HEK293 (cell line): Measurements from ENCODE around the gene OR7D2.

Experiments used
- CTCF ChIA-PET: fragments of 350-600 bp; formaldehyde crosslinking; extraction: SDS; loops from one replicate; lab custom pipeline; 2021; ENCODE audit warnings: antibody characterized with exemption; lab: Yijun Ruan, JAX
- POLR2A ChIA-PET: fragments of 300-600 bp; formaldehyde crosslinking; extraction: SDS; loops from one replicate; lab custom pipeline; 2020; ENCODE audit warnings: antibody characterized with exemption, inconsistent platforms; lab: Yijun Ruan, JAX
- H3K27ac ChIP-seq: fragments of 200-500 bp; sonication (Bioruptor generic); 2 replicates; pipeline ENCODE4 v1.5.1; 2014; ENCODE audit warnings: low read depth, low read length, control low read depth, inconsistent platforms; ENCODE audit errors: extremely low read depth
- H3K36me3 ChIP-seq, 2 experiments: fragments of 200-500 bp in 1 of 2; sonication (Bioruptor generic) in 1 of 2; 1 replicate in 1 of 2; 2 replicates in 1 of 2; pipeline ENCODE4 v1.5.1; 2014 to 2017; ENCODE audit warnings: inconsistent platforms in 2 of 2, low read length in 2 of 2; ENCODE audit not compliant: control insufficient read depth in 2 of 2, insufficient read depth in 1 of 2
- H3K4me1 ChIP-seq: fragments of 200-500 bp; sonication (Bioruptor generic); 2 replicates; pipeline ENCODE4 v1.5.1; 2014; ENCODE audit warnings: mild to moderate bottlenecking, low read length, inconsistent platforms; ENCODE audit not compliant: control insufficient read depth, insufficient read depth
- H3K4me3 ChIP-seq: 2 replicates; pipeline ENCODE4 v1.5.1; 2011; ENCODE audit warnings: low read depth, mild to moderate bottlenecking, control low read depth, low read length, moderate library complexity
- H3K9me3 ChIP-seq: fragments of 200-500 bp; sonication (Bioruptor generic); 2 replicates; pipeline ENCODE4 v1.5.1; 2014; ENCODE audit warnings: low read depth, low read length, inconsistent platforms; ENCODE audit not compliant: control insufficient read depth, insufficient read depth
- BCL6B ChIP-seq: fragments of 450-650 bp; formaldehyde crosslinking; IDR thresholded peaks from 2 replicates; pipeline ENCODE4 v1.5.1; 2017; ENCODE audit warnings: missing biosample characterization, missing genetic modification characterization
- GFI1B ChIP-seq: fragments of 450-650 bp; formaldehyde crosslinking; IDR thresholded peaks from 2 replicates; pipeline ENCODE4 v1.5.1; 2016; ENCODE audit warnings: missing biosample characterization, missing genetic modification characterization
- IKZF3 ChIP-seq: fragments of 450-650 bp; IDR thresholded peaks from 2 replicates; pipeline ENCODE4 v1.5.0; 2018; ENCODE audit warnings: missing biosample characterization, mild to moderate bottlenecking, missing genetic modification characterization, moderate library complexity
- MEIS1 ChIP-seq: sonication (generic); formaldehyde crosslinking; IDR thresholded peaks from 2 replicates; pipeline ENCODE4 v1.8.1; 2022; ENCODE audit warnings: missing genetic modification reagents, mild to moderate bottlenecking, borderline replicate concordance
- PATZ1 ChIP-seq: fragments of 450-650 bp; formaldehyde crosslinking; IDR thresholded peaks from 2 replicates; pipeline ENCODE4 v1.5.1; 2016; ENCODE audit warnings: missing biosample characterization, missing genetic modification characterization
- PRDM10 ChIP-seq: fragments of 450-650 bp; formaldehyde crosslinking; IDR thresholded peaks from 2 replicates; pipeline ENCODE4 v1.5.1; 2016; ENCODE audit warnings: missing biosample characterization, missing genetic modification characterization
- ZBTB1 ChIP-seq: fragments of 450-650 bp; formaldehyde crosslinking; IDR thresholded peaks from 2 replicates; pipeline ENCODE4 v1.5.1; 2016; ENCODE audit warnings: missing biosample characterization, missing genetic modification characterization
- ZBTB49 ChIP-seq: fragments of 450-650 bp; formaldehyde crosslinking; IDR thresholded peaks from 2 replicates; pipeline ENCODE4 v1.5.1; 2016; ENCODE audit warnings: missing biosample characterization, missing genetic modification characterization, low read depth
- ZIC2 ChIP-seq: fragments of 450-650 bp; formaldehyde crosslinking; IDR thresholded peaks from 2 replicates; pipeline ENCODE4 v1.5.1; 2016; ENCODE audit warnings: missing biosample characterization, missing genetic modification characterization
- ZNF404 ChIP-seq: fragments of 450-650 bp; formaldehyde crosslinking; IDR thresholded peaks from 2 replicates; pipeline ENCODE4 v1.5.1; 2017; ENCODE audit warnings: missing biosample characterization, missing genetic modification characterization
- ZNF48 ChIP-seq: fragments of 450-650 bp; formaldehyde crosslinking; IDR thresholded peaks from 2 replicates; pipeline ENCODE4 v1.5.1; 2016; ENCODE audit warnings: missing biosample characterization, missing genetic modification characterization
- ZNF514 ChIP-seq: fragments of 450-650 bp; formaldehyde crosslinking; IDR thresholded peaks from 2 replicates; pipeline ENCODE4 v1.5.1; 2016; ENCODE audit warnings: missing biosample characterization, missing genetic modification characterization
- ZNF560 ChIP-seq: fragments of 450-650 bp; formaldehyde crosslinking; IDR thresholded peaks from 2 replicates; pipeline ENCODE4 v1.5.1; 2017; ENCODE audit warnings: missing biosample characterization, missing genetic modification characterization, borderline replicate concordance
- ZNF596 ChIP-seq: fragments of 450-650 bp; IDR thresholded peaks from 2 replicates; pipeline ENCODE4 v1.5.0; 2018; ENCODE audit warnings: missing biosample characterization, mild to moderate bottlenecking, missing genetic modification characterization, moderate library complexity
- ZNF600 ChIP-seq: fragments of 450-650 bp; formaldehyde crosslinking; IDR thresholded peaks from 2 replicates; pipeline ENCODE4 v1.5.1; 2016; ENCODE audit warnings: missing biosample characterization, missing genetic modification characterization
- ZNF624 ChIP-seq: fragments of 450-650 bp; formaldehyde crosslinking; IDR thresholded peaks from 2 replicates; pipeline ENCODE4 v1.5.1; 2017; ENCODE audit warnings: missing biosample characterization, missing genetic modification characterization
- ZNF626 ChIP-seq: fragments of 450-650 bp; sonication (Bioruptor Pico); formaldehyde crosslinking; IDR thresholded peaks from 2 replicates; pipeline ENCODE4 v1.5.1; 2018; ENCODE audit warnings: missing biosample characterization, missing genetic modification characterization, inconsistent platforms
- ZNF747 ChIP-seq: fragments of 450-650 bp; formaldehyde crosslinking; IDR thresholded peaks from 2 replicates; pipeline ENCODE4 v1.5.1; 2016; ENCODE audit warnings: missing biosample characterization, missing genetic modification characterization
- TF ChIP-seq, protein P1 (sequence below): fragments of 450-650 bp; formaldehyde crosslinking; IDR thresholded peaks from 2 replicates; pipeline ENCODE4 v1.5.1; 2016; ENCODE audit warnings: missing biosample characterization, missing genetic modification characterization

Gene OR7D2

DNA sequence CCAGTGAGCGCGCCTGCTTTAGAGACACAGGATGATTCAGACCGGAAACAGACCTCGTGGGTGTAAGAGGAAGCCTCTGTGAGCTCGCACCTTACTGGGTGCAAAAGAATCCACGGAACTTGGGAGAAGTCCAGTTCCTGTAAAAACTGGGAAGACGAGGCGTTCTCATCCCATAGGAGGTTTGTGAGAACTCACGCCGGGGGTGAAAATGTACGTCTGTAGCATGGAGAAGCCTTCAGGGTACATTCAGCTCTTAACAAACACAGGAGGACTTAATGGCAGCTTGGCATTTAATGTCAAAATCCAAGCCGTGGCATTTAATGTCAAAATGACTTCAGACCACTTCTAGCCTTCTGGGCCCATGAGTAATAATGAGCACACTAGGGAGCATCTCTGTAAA lies 17.4 kb upstream of the OR7D2 start (continued):
- TF ChIP-seq, protein P1, sequence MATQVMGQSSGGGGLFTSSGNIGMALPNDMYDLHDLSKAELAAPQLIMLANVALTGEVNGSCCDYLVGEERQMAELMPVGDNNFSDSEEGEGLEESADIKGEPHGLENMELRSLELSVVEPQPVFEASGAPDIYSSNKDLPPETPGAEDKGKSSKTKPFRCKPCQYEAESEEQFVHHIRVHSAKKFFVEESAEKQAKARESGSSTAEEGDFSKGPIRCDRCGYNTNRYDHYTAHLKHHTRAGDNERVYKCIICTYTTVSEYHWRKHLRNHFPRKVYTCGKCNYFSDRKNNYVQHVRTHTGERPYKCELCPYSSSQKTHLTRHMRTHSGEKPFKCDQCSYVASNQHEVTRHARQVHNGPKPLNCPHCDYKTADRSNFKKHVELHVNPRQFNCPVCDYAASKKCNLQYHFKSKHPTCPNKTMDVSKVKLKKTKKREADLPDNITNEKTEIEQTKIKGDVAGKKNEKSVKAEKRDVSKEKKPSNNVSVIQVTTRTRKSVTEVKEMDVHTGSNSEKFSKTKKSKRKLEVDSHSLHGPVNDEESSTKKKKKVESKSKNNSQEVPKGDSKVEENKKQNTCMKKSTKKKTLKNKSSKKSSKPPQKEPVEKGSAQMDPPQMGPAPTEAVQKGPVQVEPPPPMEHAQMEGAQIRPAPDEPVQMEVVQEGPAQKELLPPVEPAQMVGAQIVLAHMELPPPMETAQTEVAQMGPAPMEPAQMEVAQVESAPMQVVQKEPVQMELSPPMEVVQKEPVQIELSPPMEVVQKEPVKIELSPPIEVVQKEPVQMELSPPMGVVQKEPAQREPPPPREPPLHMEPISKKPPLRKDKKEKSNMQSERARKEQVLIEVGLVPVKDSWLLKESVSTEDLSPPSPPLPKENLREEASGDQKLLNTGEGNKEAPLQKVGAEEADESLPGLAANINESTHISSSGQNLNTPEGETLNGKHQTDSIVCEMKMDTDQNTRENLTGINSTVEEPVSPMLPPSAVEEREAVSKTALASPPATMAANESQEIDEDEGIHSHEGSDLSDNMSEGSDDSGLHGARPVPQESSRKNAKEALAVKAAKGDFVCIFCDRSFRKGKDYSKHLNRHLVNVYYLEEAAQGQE (tag by site-specific recombination), result no peak

- CTCF ChIA-PET, result no interaction called here
- no peak overlapping the region for H3K27ac ChIP-seq
- TF ChIP-seq ZIC2 (no peak), ZNF626 (tag by site-specific recombination) (no peak), BCL6B (tag by site-specific recombination) (no peak), ZNF624 (no peak), ZNF48 (no peak), ZNF560 (tag by site-specific recombination) (no peak), ZNF747 (tag by site-specific recombination) (no peak), ZBTB49 (tag by site-specific recombination) (no peak), ZNF404 (tag by site-specific recombination) (no peak), ZNF600 (tag by site-specific recombination) (no peak), ZBTB1 (tag by site-specific recombination) (no peak), ZNF514 (tag by site-specific recombination) (no peak), IKZF3 (tag by site-specific recombination) (no peak)
- H3K4me1 ChIP-seq, result no peaks in the 10 kb centered on the region
- peaks cover 2% of the 10 kb centered on the region for H3K9me3 ChIP-seq
- peaks cover 24 to 50% of the 10 kb centered on the region in 2 experiments for H3K36me3 ChIP-seq
- H3K4me3 ChIP-seq, result no peak overlapping the region
- POLR2A ChIA-PET, result no interaction called here
These were observed 13.5 kb upstream of the OR7D2 start for GRCh38 chr19:9165261-9165660.

- POLR2A ChIA-PET, result no interaction called here
- Histone ChIP-seq H3K9me3 (no peaks in the 10 kb centered on the region; the same call in 1 of the 2 replicates), H3K27ac (no peak overlapping the region), H3K36me3 (peaks cover 19 to 34% of the 10 kb centered on the region in 2 experiments), H3K4me1 (no peaks in the 10 kb centered on the region), H3K4me3 (no peak overlapping the region)
- no peak for TF ChIP-seq MEIS1
- TF ChIP-seq ZNF626 (tag by site-specific recombination), result no peak
- TF ChIP-seq GFI1B (tag by site-specific recombination), result no peak
- no peak for TF ChIP-seq PATZ1 (tag by site-specific recombination)
- no peak for TF ChIP-seq PRDM10
- TF ChIP-seq ZNF596, result no peak
- CTCF ChIA-PET, result no interaction called here
These were observed 11.9 kb upstream of the OR7D2 start for GRCh38 chr19:9166846-9167245.
